ENCODE measurements around the gene PSTPIP1. TPM values are rescaled to one million over a fixed set of nuclear protein-coding genes. Genes with fewer than 3 reads are reported as not detected.

PSTPIP1 gene
- total RNA-seq, 2 experiments from 2014 or later = 1.5 to 27.4 TPM

DNA sequence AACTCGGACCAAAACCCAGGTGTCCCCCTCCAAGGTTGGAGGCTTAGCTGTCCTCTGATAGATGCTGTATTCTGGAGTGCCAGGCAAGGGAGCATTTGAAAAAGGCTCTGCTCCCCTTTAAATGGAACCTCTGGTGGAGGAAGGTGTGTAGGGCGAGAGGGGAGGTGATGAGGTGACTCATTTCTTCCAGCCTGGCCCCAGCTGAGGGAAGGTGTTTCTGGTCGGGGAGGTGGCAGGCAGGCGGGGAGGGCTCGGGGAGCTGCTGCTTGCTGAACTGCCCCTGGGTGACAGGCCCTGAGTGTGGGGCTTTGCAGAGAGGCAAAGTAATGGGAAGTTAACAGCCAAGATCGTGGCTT, 18.8 kb downstream of the PSTPIP1 start:
- Histone ChIP-seq H3K9me3 (ENCODE audit: low read length) (no peaks in the 10 kb centered on the region), H3K27ac (ENCODE audit: low read depth, low read length, poor library complexity, severe bottlenecking) (no peak overlapping the region), H3K4me3 (ENCODE audit: low read depth, low read length, poor library complexity, severe bottlenecking) (no peak overlapping the region), H3K9me2 (ENCODE audit: insufficient read depth, low read length) (no peaks in the 10 kb centered on the region), H3K36me3 (ENCODE audit: insufficient read depth, low read length) (no peaks in the 10 kb centered on the region), H3K4me1 (ENCODE audit: insufficient read depth, low read length, poor library complexity, severe bottlenecking) (no peaks in the 10 kb centered on the region), H4K20me1 (ENCODE audit: insufficient read depth, low read length) (no peaks in the 10 kb centered on the region), H3K79me2 (ENCODE audit: insufficient read depth, low read depth, low read length) (no peaks in the 10 kb centered on the region), H2AFZ (ENCODE audit: low read length) (no peak overlapping the region), H3K4me2 (ENCODE audit: low read length) (no peak overlapping the region)
- ChIA-PET CTCF (ENCODE audit: unreplicated experiment) (no interaction called here), POLR2A (interaction anchor here (1.2 kb wide), 1 partner anchor 19 kb away, joined by 4 read pairs; the partner anchor contains the start of gene PSTPIP1)
- DNase-seq (ENCODE audit: low spot score) = no peak
- intact Hi-C loops (cut with micrococcal nuclease; ENCODE audit: unreplicated experiment) = no loop called here
- no TSS peak for BruUV-seq (replicated peaks)
- no peak for TF ChIP-seq CTCF (conservative IDR thresholded peaks at IDR 0.05; ENCODE audit: low read length)

- DNase-seq (ENCODE audit: low spot score) = no peak
- intact Hi-C loops (cut with micrococcal nuclease; ENCODE audit: unreplicated experiment) = no loop called here
- POLR2A ChIA-PET = interaction anchor here (1.2 kb wide), 1 partner anchor 19 kb away, joined by 4 read pairs; the partner anchor contains the start of gene PSTPIP1
- Histone ChIP-seq H3K36me3 (ENCODE audit: insufficient read depth, low read length) (no peaks in the 10 kb centered on the region), H3K9me3 (ENCODE audit: low read length) (no peaks in the 10 kb centered on the region), H3K4me2 (ENCODE audit: low read length) (no peak overlapping the region), H4K20me1 (ENCODE audit: insufficient read depth, low read length) (no peaks in the 10 kb centered on the region), H3K27ac (ENCODE audit: low read depth, low read length, poor library complexity, severe bottlenecking) (no peak overlapping the region), H3K79me2 (ENCODE audit: insufficient read depth, low read depth, low read length) (no peaks in the 10 kb centered on the region), H3K4me3 (ENCODE audit: low read depth, low read length, poor library complexity, severe bottlenecking) (no peak overlapping the region), H2AFZ (ENCODE audit: low read length) (no peak overlapping the region), H3K4me1 (ENCODE audit: insufficient read depth, low read length, poor library complexity, severe bottlenecking) (peaks cover 4% of the 10 kb centered on the region), H3K9me2 (ENCODE audit: insufficient read depth, low read length) (no peaks in the 10 kb centered on the region)
- CTCF ChIA-PET (ENCODE audit: unreplicated experiment) = no interaction called here
- no TSS peak for BruUV-seq (replicated peaks)
- no peak for TF ChIP-seq EZH2phosphoT487 (IDR thresholded peaks at IDR 0.05; ENCODE audit: borderline replicate concordance, low read depth, low read length)
- no peak for TF ChIP-seq CTCF (conservative IDR thresholded peaks at IDR 0.05; ENCODE audit: low read length)
Measured at GRCh38 chr15:77014132-77015081, 19.5 kb downstream of the PSTPIP1 start.

Measured in OCI-LY7 (cell line).